ENCODE data around the gene NDUFA8.

The NDUFA8 gene

GRCh38 chr9:122183501-122183900 lies 23.9 kb upstream of the NDUFA8 start:
- DNase-seq: no peak

- DNase-seq: no peak
These were observed 21.1 kb upstream of the NDUFA8 start for GRCh38 chr9:122180633-122181032.

GRCh38 chr9:122179690-122180074 lies 20.1 kb upstream of the NDUFA8 start:
- no peak for DNase-seq

- no peak for DNase-seq
These were observed 19.6 kb upstream of the NDUFA8 start for GRCh38 chr9:122179054-122179689.

- no peak for DNase-seq
These were observed 17.3 kb upstream of the NDUFA8 start for GRCh38 chr9:122176916-122177315.

GRCh38 chr9:122173670-122174069 lies 14.1 kb upstream of the NDUFA8 start:
- DNase-seq: no peak

GRCh38 chr9:122172131-122172530 lies 12.6 kb upstream of the NDUFA8 start:
- DNase-seq: no peak

GRCh38 chr9:122168356-122168755 lies 8.8 kb upstream of the NDUFA8 start:
- no peak for DNase-seq

- DNase-seq: no peak
These were observed 4.7 kb upstream of the NDUFA8 start for GRCh38 chr9:122164286-122164685.

- DNase-seq: no peak
These were observed 2.8 kb upstream of the NDUFA8 start for GRCh38 chr9:122162415-122162814.

- DNase-seq: no peak
These were observed 307 bp upstream of the NDUFA8 start for GRCh38 chr9:122159925-122160246.

GRCh38 chr9:122158202-122158601 lies 1.4 kb downstream of the NDUFA8 start:
- DNase-seq: no peak

- DNase-seq: no peak
These were observed 3.8 kb downstream of the NDUFA8 start for GRCh38 chr9:122155796-122156195.

GRCh38 chr9:122151267-122151828 lies 8.2 kb downstream of the NDUFA8 start:
- no peak for DNase-seq

GRCh38 chr9:122145592-122145863 lies 14.1 kb downstream of the NDUFA8 start:
- DNase-seq: no peak

GRCh38 chr9:122144836-122145591 lies 14.6 kb downstream of the NDUFA8 start:
- DNase-seq: no peak

- no peak for DNase-seq
These were observed 15.6 kb downstream of the NDUFA8 start for GRCh38 chr9:122143876-122144405.

- DNase-seq: no peak
These were observed 16.3 kb downstream of the NDUFA8 start for GRCh38 chr9:122143296-122143695.

GRCh38 chr9:122141671-122142070 lies 17.9 kb downstream of the NDUFA8 start:
- no peak for DNase-seq

GRCh38 chr9:122140368-122141193 lies 19.0 kb downstream of the NDUFA8 start:
- DNase-seq: no peak

- DNase-seq: no peak
These were observed 20.9 kb downstream of the NDUFA8 start for GRCh38 chr9:122138560-122139268.

GRCh38 chr9:122135529-122135859 lies 24.1 kb downstream of the NDUFA8 start:
- DNase-seq: no peak
